GM19240 (cell line): ENCODE results near the gene KIAA1958.
"Not testable (repeated sequence)": the region's sequence is repeated elsewhere in the genome, so short reads cannot be mapped to it uniquely, and the experiment has no call there.

Experiments used
- DNase-seq: peaks from one replicate; pipeline ENCODE4 v3.0.0; 2011; ENCODE audit warnings: low spot score; ENCODE audit not compliant: insufficient read length

The KIAA1958 gene

DNA sequence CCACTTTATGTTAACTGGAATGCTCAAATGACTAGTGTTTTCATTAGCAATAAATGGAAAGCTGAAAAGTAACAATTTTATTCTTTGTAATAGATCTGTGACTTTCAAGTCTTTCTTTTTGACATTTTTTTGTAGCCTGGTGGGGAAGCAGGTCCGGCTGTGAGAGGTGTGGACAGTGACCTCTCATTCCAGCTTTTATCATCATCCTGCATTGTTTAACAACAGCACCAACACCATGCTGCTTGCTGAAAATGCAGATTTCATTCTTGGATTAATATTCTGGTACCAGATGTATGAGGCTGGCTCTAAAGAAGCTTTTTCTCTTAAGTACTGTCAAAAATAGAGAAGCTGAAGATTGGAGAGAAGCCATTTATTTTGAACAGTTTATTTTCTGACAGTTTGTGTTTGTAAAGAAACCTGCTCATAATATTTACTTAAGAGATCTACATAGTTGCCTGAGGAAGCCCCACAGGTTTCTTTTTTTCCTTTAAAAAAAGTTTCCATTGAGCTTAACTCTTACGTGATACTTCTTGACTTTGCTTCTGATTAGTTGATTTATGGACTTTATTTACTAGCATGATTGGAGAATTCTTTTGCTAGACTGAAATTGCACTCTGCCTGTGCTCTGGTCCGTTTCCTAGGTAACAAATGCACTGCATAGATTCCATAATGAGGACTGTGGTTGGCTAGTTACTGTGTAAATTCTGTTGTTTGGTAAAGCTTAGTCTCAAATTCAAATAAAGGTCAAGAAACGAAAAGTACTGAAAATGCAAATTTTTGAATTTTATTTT lies 3.4 kb downstream of the KIAA1958 start:
- DNase-seq = no peak

DNA sequence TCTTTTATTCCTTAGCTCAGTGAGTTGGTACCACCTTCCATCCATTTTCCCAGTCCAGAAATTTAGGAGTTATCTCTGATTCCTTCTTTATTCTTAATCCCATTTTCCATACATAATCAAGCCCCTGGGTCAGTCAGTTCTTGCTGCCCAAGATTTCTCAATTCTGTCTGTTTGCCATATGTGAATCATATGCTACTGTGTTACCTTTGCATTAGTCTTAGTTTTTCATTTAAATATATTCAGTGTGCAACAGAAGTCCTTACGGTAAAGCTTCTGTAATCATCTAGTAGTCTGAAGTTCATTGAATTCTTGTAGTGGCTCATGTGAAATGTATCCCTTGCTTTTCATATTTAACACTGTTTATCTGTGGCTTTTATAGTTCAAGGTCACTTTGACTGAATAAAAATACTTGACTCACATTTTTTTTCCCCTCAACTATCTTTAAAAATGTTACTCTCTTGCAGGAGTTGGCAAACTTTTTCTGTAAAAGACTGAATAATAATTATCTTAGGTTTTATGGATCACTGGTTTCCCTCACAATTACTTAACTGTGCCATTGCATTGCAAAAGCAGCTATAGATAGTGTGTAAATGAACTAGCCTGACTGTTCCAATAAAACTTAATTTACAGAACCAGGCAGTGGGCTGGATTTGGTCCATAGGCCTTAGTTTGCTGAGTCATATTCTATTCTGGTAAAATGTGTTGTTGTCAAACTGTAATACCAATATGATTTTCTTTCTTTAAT lies 6.9 kb downstream of the KIAA1958 start:
- no peak for DNase-seq

DNA sequence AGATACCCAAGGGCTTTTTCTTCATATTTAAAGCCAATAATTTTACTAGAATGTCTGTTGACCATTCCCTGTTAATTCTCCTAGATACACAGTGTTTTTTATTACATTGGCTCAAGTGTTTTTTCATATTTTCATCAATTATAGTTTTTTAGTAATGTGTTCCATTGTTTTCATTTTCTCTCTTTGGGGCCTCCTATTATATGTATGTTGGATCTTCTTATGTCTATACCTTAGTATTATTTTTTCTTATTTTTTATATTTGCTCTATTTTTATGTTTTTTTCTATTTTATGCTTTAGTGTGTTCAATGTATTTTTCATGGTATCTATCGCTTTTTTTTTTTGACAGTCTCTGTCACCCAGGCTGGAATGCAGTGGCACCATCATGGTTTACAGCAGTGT lies 7.5 kb downstream of the KIAA1958 start:
- DNase-seq = no peak

DNA sequence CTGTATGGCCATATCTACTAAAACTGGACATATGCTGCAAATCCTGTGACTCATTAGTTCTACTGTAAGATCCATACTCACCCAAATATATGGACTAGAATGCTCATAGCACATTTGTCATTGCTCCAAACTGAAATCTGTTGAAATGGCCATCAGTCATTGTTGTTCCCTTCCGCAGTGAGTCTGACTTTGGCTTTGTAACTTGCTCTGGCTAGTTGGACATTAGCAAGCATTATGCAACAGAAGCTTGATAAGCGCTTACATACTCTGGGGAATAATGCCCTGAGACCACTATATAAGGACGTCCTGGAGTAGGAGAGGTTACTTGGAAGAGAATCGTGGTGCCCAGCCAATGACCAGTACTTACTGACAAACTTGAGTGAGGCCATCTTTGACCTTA lies 9.0 kb downstream of the KIAA1958 start:
- DNase-seq = no peak

DNA sequence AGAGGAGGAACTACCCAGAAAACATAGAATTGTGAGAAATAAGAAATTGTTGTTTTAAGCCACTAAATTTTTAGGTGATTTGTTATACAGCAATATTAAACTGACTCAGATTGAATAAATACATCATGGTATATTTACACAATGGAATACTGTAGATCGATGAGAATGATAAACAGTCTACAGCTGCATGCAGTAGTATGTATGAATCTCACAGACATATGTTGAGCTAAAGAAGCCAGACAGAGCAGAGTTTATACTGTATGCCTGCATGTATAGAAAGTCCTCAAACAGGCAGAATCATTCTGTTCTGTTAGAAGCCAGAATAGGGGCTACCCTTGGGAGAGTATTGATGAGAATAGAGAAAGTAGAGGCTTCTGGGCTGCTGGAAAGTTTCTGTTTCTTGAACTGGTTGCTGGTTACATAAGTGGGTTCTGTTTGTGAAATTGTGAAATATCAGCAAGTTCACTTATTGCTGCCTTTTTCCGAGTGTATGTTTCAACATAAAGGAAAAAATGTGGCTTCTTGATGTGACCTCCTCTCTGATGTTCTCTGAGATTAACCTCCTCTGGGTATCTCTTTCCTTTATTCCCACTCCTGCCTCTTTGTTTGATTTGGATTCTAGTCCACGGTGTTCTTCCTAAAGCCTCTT lies 9.6 kb downstream of the KIAA1958 start:
- no peak for DNase-seq

- DNase-seq = no peak
Observed at GRCh38 chr9:112500842-112501241, 14.2 kb downstream of the KIAA1958 start.

- DNase-seq = no peak
Observed at GRCh38 chr9:112501287-112501686, 14.7 kb downstream of the KIAA1958 start.

- no peak for DNase-seq
Observed at GRCh38 chr9:112502175-112502946, 15.7 kb downstream of the KIAA1958 start.

DNA sequence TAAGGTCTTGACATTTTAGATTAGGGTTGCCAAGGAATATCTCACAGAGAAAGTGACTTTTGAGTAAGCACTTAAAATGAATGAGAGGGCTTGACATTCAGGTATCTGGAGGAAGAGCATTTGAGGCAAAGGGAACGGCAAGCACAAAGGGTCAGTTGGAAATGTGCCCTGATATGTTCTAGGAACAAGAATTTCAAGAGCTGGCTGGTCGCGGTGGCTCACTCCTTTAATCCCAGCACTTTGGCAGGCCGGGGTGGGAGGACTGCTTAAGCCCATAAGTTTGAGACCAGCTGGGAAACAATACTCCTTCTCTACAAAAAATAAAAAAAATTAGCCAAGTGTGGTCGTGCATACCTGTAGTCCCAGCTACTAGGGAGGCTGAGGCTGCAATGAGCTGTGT lies 16.5 kb downstream of the KIAA1958 start:
- no peak for DNase-seq

GRCh38 chr9:112505086-112505485 lies 18.5 kb downstream of the KIAA1958 start:
- no peak for DNase-seq

DNA sequence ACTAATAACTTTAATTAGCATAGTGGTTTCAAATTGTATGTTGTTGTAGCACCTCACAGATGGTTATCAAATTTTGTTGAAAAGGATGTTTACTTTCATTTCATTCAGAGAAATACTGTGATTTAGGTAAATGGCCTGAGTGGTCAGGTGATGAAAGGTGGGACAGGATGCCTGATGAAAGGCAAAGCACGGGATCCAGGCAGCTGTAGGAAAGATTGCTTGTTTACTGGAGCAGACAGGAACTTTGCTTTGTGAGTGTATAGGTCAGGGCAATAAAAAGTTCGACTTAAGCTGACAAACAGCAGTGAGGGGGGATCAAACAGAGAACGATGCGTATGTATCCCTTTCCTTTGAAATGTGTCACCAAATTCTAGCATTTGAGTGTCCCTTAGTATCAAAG lies 19.0 kb downstream of the KIAA1958 start:
- no peak for DNase-seq

- no peak for DNase-seq
Observed at GRCh38 chr9:112506571-112506970, 19.9 kb downstream of the KIAA1958 start.

DNA sequence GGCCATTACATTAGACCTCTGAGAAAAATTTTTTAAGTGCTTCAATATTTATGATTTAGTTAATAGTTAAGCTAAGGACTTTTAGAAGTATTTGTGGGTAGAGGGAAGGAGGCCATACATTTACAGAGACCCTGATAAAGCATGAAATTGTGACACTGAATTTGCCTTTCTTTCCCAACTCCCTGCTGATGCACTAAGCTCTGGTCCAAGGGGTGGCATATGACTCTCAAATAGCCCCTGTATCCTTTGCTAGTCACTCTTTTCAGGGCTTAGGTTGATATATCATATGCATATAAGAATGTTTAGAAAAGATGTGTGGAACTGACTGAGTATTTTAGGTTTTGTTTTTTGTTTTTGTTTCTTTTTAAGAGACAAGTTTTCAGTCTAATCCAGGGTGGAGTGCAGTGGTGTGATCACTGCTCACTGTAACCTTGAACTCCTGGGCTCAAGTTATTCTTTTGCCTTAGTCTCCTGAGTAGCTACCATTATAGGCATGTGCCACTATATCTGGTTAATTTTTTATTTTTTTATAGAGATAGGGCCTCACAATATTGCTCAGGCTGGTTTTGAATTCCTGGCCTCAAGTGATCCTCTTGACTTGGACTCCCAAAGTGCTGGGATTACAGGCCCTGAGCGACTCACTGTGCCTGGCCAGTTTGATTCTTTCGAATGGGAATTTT lies 20.5 kb downstream of the KIAA1958 start:
- no peak for DNase-seq

GRCh38 chr9:112508377-112508776 lies 21.8 kb downstream of the KIAA1958 start:
- no peak for DNase-seq

DNA sequence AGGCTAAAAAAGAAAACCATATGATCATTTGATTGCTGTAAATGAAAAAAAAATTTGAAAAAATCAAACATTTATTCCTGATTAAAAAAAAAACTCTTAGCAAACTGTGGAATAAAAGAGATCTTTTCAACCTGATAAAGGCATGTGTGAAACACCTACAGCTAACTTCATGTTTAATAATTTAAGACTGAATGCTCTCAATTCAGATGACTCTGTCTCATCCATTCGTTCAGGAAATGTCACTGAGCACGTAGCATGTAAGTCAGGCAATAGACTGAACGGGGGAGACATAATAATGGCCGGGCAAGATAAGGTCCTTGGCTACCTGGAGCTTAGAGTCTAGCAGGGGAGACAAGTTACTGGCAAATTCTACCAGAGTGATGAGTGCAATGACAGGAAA lies 25.8 kb downstream of the KIAA1958 start:
- DNase-seq = not testable (repeated sequence)

DNA sequence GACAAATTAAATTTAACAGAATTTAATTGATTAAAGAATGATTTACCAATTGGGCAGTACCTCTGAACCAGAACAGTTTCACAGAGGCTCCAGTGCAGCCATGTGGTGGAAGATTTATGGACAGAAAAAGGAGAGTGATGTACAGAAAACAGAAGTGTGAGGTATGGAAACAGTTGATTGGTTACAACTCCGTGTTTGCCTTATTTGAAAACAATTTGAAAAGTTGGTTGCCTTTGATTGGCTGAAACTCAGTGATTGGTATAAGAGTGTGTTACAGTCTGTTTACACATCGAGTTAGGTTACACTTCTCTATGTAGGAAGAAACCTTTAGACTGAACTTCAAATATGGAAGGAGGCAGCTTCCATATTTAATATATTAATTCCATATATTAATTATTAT lies 30.1 kb downstream of the KIAA1958 start:
- no peak for DNase-seq

- DNase-seq = no peak
Observed at GRCh38 chr9:112520069-112520468, 33.4 kb downstream of the KIAA1958 start.

DNA sequence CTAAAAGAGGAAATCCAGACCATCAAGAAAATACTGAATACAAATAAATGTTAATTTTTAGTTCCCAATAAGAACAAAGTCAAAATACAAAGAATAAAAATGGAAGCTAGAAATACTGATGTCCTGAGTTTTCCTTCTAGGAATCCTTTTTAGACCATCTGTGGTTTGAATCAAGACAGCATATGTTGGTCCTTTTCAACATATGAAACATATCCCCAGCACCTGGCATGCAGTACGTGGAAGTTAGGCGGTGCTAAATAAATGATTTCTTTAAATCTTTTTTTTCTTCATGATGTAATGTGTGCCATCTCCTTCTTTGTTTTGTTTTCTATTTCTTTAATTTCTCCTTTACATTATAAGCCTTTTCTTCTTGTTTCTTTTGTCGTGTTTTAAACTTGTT lies 34.0 kb downstream of the KIAA1958 start:
- no peak for DNase-seq

DNA sequence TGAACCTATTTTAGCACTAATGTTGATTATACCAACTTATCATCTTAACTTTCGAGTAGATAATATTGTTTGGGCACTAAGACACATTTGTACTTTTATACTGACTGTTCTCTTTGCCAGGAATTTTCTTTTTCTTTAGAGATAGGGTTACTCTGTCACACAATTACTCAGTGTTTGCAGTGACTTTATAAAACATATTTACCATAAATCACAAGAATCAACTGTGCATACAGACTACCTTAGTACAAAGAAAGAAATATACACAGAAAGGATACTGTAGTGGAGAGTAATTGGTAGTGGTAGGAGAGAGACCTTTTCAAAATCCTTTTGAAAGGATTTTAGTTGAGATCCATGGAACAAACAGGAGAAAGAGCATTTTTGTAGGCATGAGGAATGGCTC lies 40.3 kb downstream of the KIAA1958 start:
- no peak for DNase-seq

DNA sequence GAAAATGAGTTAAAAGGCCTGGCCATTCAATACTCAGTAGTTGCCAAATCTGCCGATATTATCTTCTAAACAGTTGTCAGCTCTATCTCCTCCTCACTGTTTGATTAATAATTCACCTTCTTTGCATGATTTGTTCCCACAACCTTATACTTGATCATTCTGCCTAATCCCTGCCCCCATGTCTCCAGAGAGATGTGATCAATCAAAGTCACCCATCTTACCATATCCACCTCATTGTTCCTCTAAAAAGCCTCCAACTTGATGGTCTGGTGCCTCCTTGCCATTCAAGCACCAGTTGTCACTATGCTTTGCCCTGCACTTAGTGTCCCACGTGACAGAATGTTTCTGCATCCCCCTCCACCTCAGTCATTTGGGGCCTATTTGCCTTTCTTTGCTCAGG lies 41.3 kb downstream of the KIAA1958 start:
- DNase-seq = no peak

DNA sequence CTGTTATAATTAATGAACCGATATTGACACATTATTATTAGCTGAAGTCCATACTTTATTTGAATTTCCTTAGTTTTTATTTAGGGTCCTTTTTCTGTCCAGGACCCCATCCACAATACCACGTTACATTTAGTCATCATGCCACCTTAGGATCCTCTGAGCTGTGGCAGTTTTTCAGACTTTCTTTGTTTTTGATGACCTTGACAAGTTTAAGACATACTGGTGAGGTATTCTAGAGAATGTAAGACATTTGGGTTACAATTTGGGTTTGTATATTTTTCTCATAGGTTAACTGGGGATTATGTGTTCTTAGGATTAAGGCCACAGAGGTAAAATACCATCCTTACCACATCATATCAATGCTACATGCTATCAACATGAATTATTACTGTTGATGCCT lies 42.7 kb downstream of the KIAA1958 start:
- DNase-seq = no peak
